HG03066 (cell line): ENCODE measurements around the gene BCORL1.

Experiments
- ATAC-seq: cut with Tn5 transposase; IDR thresholded peaks from one replicate; pipeline ENCODE4 v1.9.1; 2021; ENCODE audit warnings: low read depth; ENCODE audit not compliant: unreplicated experiment

BCORL1 gene, protein sequence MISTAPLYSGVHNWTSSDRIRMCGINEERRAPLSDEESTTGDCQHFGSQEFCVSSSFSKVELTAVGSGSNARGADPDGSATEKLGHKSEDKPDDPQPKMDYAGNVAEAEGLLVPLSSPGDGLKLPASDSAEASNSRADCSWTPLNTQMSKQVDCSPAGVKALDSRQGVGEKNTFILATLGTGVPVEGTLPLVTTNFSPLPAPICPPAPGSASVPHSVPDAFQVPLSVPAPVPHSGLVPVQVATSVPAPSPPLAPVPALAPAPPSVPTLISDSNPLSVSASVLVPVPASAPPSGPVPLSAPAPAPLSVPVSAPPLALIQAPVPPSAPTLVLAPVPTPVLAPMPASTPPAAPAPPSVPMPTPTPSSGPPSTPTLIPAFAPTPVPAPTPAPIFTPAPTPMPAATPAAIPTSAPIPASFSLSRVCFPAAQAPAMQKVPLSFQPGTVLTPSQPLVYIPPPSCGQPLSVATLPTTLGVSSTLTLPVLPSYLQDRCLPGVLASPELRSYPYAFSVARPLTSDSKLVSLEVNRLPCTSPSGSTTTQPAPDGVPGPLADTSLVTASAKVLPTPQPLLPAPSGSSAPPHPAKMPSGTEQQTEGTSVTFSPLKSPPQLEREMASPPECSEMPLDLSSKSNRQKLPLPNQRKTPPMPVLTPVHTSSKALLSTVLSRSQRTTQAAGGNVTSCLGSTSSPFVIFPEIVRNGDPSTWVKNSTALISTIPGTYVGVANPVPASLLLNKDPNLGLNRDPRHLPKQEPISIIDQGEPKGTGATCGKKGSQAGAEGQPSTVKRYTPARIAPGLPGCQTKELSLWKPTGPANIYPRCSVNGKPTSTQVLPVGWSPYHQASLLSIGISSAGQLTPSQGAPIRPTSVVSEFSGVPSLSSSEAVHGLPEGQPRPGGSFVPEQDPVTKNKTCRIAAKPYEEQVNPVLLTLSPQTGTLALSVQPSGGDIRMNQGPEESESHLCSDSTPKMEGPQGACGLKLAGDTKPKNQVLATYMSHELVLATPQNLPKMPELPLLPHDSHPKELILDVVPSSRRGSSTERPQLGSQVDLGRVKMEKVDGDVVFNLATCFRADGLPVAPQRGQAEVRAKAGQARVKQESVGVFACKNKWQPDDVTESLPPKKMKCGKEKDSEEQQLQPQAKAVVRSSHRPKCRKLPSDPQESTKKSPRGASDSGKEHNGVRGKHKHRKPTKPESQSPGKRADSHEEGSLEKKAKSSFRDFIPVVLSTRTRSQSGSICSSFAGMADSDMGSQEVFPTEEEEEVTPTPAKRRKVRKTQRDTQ (N-terminal part only)

DNA sequence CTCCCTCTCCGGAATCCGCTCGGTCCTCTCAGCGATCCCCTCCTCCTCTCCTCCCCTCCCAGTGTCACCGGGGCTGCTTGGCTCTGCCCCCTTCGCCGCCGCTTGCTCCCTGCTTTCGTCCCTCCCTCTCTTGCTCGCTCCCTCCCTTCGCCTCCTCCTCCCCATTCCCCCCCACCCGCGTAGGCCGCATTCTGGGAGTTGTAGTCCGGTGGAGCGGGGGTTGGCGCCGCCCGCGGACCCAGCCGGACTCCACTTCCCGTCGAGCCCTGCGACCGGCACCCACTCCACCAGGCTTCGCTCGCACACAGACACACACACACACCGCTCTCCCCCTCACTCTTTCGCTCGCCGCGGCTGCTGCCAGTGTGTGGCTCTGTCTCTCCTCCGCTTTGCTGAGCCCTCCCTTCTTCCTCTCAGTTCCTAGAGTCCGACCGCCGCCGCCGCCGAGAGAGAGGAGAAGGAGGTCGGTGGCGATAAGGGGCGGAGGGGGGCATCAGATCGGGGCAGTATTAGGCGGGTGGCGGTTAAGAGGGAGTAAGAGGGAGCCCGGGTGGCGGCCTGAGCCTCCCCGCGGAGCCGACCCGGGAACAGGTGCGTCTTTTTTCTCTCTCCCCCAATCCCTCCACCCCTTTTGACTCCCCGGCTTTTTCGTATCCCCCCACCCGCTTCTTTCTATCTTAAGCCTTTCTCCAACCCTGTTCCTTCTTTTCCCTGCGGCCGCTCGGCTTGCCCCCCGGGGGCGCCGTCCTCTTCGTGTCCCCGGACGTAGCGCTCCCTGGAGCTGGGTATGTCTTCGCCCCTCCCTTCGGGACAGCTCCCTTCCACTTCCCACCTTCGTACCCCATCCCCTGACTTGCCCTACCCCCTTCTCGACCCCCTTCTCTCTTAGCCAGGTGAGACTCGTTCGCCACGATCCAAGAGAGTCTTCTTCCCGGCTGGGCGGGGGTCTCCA lies at the start of gene BCORL1:
Gene BCORL1, plus strand, starts transcription at position 336 of the 952 bp plus-strand sequence. CDS start 22,597 bp downstream, outside the sequence.
- ATAC-seq = peak; percentile 82

DNA sequence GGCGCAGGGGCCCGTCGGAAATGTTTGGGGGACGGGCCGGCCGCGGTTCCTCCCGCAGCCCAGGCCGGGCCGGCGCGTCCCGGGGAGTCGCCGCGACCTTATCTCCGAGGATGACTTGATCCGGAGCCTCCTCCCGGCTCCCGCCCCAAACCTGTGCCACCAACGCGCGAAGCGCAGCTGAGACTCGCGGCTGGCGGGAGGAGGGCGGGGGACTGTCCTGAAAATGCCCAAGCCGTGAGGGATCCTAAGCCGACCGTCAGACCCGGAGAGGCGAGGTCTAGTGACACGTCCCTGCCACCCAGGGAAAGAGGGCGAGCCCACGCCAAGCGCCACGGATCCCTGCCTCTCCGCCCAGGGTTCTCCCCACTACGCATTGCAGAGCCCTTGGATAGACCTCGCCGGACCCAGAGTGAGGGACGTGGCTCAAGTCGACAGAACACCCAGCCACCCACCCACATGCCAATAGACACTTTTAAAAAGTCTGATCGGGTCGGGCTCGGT lies 49.6 kb upstream of the BCORL1 start:
- peak; percentile 10 for ATAC-seq

DNA sequence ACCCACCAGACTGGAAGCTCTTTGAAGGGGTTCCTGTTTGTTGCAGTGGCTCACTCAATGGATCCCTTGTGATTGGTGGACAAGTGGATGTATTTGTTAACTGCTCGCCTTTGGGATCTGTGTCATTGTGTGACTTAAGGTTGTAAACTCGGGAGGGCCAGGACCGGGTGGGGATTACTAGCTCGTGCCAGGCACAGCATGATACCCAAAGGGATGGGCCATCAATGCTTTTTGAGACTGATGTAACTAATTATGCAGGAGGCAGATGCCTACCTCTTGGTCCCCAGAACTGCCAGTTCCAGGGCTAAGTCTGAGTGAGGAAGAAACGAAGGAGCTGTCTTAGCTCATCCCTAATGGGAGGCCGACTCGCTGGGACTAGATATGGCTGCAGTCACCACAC lies 48.7 kb upstream of the BCORL1 start:
- no peak for ATAC-seq

DNA sequence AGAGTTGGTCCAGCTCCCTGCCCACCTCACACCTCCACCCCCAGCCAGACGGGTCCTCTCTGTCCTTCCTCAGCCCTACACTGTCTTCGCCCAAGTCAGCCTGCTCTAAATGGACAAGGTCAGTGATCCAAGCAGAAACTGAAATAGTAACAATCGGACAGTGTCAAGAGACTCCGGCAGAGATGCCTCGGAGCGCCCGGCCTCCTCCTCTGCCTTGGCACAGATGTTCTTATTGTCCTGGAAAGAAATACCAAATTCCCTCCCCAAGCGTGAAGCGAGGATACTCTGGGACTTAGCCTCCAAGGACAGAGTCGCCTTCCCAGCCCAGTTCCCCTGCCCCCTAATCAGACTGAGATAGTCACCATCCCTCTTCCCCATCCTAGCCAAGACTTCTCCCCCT lies 48.0 kb upstream of the BCORL1 start:
- no peak for ATAC-seq

DNA sequence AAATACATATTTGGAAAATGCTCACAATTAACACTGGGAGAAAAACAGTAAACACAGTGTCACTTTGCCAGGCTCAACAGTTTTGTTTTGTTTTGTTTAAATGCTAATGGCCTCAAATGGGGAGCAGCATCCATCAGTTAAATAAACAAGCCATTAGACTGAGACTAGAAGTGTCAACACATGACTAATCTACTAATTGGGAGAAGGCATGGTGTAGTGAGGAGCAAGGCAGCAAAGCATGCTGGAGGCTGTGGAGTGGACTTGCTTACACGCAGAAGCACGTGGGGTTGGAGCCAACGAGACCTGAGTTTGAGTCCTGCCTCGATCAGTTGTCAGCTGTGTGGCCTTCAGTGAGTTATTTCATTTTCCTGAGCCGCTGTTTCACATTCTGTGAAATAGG lies 47.5 kb upstream of the BCORL1 start:
- ATAC-seq = no peak

DNA sequence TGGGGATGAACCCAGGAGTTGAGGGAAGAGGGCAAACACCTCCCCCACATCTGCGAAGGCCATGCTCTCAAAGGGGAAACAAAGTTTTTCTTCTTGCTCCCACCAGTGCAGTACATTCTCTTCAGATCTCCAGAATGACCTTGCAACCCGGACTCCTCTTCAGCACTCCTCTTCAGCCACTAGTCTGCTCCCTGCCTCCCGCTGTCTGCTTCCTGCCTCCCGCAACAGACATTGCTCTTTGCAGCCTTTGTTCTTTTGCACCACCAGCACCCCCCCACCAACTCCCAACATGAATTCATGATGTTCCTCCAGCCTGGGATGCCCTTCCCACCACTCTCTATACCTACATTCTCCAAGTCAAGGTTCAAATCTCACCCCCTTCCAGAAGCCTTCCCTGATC lies 44.4 kb upstream of the BCORL1 start:
- ATAC-seq = no peak

DNA sequence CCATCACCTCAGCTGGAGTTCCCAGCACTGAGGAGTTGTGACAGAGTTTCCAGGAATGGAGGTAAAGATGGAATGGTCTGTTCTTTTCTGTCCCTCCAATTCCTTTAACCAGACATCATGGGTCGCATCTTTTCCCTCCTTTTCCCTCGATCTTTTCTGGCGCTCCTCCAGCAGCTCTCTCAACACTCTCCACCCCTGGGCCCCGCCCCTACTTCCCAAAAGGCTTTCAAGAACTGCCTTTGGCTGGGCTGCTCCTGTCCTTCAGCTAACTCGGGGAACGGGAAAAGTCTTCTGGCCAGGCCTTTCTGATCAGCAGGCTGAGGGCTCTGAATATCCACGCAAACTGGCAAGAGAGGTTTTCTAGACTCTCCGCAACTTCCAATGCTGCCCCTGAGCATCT lies 42.4 kb upstream of the BCORL1 start:
- no peak for ATAC-seq

DNA sequence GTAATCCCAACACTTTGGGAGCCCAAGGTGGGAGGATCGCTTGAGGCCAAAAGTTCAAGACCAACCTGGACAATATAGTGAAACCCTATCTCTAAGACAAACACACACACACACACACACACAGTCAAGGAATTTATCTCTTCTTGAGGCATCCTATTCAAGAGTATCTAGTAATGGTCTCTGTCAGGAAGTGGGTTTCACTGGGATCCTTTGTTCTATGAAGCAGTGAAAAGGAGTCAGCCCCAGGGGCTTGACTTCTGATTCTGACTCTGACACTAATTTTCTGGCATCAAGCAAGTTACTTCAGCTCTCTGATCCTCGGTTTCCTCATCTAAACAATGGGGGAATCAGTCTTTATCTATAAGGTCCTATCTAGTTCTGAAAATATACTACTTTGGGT lies 41.7 kb upstream of the BCORL1 start:
- ATAC-seq = no peak

DNA sequence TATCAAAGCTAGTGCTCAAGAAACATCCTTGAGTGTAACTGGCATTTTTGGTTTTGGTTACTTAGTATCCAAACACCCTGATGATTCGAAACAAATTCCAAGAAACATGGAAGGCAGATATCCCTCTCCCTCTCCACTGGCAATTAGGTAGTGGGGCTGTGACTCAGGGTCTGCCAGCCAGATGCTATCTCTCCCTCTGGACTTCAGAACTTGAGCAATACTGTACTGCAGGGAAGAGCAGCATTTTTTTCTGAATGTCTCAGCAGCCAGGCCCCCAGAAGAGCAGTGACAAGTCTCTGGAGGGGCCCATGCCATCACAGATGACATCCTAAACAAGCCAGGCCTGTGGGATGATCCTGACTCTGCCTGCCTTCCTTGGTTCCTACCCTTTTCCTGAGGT lies 37.3 kb upstream of the BCORL1 start:
- no peak for ATAC-seq

DNA sequence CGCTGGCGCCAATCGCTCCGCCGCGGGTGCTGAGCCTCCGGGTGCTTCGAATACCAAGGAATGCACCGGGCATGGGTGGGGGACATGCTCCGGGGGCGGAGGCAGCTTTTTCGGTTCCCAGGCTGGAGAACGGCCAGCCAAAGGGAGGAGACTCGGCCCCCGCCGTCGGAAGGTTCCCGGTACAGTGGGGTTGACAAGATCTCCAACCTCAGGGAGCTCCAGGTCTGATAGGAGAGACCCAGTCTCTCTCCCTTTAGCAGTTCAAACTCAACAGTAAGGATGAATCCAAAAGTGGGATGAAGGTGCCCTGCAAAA lies 29.1 kb upstream of the BCORL1 start:
- no peak for ATAC-seq

DNA sequence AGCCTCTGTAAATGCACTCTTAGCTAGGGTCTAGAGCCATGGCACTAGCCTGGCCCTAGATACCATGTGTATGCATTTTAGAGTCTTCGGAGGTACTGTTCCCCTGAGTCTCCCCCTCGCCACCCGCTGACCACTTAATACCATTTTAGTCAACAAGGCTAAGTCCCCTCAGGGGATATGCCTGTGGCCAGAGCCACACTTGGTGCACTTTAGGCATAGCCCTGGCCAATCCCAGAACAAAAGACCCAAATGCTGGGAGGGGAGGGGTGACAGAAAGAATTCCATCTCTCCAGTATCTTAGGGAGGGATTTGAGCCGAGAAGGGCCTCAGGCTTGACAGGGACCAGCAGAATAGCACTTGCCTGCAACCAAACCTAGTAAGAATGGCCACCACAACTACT lies 28.6 kb upstream of the BCORL1 start:
- no peak for ATAC-seq

DNA sequence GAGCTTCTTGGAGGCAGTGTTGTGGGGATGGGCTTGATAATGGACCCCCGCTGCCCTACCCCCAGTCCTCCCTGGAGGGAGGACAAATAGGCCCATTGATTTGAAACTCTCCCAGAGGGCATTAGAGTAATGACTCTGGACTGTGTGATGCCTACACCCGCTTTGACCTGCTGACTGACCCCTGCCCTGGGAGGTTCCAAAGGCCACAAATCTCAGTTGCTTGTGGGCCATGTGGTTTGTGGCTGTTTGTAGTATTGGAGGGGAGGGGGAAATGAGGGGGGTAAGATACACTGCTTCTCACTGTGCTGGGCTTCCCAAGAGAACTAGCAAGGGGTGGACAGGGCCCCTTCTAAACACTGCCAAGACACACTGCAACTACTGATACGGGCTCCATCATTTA lies 27.6 kb upstream of the BCORL1 start:
- no peak for ATAC-seq

DNA sequence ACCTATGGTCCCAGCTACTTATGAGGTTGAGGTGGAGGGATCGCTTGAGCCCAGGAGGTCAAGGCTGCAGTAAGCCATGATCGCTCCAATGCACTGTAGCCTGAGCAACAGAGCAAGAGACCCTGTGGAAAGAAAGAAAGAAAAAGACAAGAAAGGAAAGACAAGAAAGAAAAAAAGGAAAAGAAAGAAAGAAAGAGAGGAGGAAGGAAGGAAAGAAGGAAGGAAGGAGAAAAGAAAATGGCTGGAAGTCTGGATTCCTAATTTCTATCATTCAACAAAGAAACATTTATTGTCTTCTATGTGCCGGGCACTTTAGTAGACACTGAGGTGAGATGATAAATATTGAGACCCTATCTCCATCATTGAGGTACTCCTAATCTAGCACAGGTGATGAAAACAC lies 26.8 kb upstream of the BCORL1 start:
- no peak for ATAC-seq

DNA sequence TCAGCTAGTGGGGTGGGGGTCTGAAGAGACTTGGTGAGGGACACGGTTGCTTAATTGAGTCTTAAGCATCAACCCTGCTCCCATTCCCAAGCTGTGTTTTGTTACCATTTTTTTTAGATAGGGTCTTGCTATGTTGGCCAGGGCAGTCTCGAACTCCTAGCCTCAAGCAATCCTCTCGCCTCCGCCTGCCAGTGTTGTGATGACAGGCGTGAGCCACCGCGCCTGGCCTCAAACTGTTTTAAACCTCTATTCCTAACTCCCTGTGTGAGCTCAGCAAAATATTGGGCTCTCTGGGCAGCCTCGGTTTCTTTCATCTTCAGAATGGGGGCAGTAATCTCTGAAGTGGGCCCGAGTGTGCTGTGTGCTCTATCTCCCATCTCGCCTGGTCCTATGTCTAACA lies 26.3 kb upstream of the BCORL1 start:
- ATAC-seq = no peak

DNA sequence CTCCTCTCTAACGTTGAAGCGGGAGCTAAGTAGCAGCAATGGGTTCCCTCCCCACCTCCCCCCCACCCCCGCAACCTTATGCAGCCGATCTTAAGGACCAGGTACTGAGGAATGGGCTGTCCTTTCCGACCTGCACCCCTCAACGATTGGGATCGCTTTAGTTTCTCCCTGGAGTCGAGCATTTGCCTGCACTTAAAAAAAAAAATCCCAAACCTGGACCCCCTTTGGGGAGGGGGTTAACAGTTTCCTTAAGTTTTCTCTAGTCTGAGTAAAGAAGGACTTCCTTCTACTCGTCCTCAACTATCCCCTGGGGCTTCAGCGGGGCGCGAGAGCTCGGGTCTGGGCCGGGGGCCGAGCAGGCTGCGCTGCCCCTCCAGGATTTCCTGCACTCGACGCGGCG lies 25.7 kb upstream of the BCORL1 start:
- ATAC-seq = no peak

DNA sequence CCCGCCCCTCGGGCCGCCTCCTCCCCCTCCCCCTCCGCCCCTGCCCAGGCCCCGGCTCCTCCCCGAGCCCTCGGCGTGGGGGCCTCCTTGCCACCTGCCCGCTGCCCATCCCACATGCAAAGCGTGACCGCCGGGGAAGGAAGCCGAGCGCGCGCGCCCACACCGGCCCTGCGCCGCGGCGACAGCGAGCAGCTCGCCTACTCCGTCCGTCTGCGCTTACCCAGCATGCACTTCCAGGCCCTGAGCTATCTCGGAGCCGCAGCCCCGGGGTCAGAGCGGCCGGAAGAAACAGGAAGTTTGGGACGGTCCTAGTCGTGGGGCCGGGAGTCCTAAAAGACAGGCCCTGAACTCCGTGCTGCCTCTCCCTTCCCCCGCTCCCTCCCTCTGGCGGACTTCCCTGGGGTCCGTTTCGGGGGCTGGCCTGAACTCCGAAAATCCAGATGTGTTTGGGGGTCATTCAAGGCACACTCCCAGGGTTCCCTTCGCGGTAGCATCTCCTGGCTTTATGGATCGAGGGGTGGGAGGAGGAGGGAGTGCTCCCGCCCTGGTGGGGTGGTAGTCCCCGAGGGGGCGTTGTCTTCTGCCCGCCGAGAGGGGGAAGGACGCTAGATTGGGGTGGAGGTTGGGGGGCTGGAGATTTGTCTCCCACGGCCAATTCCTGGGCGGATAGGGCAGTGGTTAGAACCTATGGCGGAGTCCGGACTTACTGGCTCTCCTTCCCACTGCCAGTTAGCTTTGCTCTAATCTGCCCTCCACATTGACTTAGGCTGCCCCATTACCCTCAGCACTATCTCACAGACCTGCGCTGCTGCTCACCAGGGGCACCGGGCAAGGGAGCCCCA lies 25.0 kb upstream of the BCORL1 start:
- peak; percentile 63 for ATAC-seq

DNA sequence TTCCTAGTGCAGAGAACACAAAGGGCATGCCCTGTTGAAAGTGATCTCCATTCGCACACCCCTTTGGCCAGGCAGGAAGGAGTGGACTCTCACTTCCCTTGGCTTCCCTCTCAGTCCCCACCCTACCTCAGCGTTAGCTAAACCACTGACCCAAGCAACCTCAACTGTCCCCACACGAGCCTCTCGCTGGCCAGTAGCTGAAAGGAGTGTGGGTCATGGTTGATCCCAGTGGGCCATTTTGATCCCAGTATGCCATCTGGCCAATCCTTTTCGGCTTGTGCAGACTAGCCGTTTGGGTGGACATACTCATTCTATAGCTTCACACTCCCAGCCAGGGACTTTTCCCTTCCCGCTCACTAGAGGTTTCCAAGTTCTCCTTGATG lies 24.4 kb upstream of the BCORL1 start:
- no peak for ATAC-seq

DNA sequence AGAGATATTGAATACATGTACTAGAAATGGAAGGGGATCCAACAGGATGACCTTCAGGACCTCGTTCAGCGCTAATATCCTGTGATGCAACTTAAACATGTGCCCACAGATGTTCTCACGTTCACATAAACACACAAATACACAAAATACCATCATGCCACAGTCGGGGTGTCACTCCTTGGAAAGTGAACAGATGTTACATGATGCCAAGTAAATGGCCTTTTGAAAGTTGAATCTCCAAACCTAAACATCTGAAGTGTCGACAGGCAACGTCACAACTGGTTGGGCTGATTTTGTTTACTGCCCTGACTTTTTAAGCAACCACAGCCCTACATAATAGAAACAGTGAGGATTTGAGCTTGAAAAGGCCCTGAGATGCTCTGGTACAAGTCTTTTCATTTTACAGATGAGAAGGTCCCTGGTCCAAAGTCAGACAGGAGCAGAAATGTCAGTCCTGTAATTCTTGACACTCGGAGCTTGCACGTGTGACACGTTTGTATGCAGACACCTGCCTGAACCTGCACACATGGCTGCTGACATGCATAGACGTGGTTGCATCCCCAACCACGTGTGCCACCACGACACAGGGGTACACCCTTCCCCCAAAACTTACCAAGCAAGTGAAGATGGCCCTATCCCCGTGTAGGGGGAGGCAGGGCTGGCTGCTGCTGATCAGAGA lies 23.5 kb upstream of the BCORL1 start:
- ATAC-seq = no peak

DNA sequence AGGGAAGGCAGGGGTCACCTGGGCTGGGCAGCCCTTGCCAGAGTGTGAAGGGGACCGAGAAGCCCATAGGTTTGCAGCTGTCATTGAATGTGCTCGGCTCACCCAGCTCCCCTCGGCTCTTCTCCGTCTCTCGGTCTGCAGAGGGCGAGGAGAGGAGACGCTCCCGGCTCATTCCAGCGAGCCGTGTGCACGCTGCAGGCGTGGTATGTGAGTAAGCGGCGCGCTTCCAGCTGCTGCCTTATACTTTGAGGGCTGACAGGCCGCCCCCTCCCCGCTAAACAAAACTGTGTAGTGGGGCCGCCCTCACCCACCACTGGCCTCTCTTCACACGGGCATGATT lies 23.0 kb upstream of the BCORL1 start:
- no peak for ATAC-seq
